ENCODE data around the gene CENPV.
"Not testable (repeated sequence)": the region's sequence is repeated elsewhere in the genome, so short reads cannot be mapped to it uniquely, and the experiment has no call there.

The CENPV gene

DNA sequence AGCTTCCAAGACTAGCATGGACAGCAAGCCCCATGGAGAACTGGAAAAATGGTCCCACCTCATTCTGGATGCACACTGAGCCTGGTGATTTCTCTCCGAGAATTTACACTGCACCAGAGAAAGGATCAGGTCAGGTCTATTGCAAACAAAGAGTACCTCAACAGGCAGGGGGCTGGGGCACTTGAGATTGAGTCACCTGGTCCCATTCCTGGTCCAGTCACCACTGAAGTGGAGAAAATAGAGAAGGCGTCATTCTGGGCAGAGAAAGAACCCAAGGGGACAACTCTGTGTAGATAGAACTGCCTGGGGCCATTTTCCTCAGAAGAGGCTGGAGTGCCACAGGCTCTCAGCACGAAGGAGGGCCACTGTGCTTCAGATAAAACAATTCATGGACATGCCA is 38.4 kb downstream of the CENPV start:
- H3K36me3 Mint-ChIP-seq (ENCODE audit: low read depth): peaks cover 49% of the 10 kb centered on the region
- no peak overlapping the region for H3K27ac Mint-ChIP-seq
- TF ChIP-seq, protein P1, sequence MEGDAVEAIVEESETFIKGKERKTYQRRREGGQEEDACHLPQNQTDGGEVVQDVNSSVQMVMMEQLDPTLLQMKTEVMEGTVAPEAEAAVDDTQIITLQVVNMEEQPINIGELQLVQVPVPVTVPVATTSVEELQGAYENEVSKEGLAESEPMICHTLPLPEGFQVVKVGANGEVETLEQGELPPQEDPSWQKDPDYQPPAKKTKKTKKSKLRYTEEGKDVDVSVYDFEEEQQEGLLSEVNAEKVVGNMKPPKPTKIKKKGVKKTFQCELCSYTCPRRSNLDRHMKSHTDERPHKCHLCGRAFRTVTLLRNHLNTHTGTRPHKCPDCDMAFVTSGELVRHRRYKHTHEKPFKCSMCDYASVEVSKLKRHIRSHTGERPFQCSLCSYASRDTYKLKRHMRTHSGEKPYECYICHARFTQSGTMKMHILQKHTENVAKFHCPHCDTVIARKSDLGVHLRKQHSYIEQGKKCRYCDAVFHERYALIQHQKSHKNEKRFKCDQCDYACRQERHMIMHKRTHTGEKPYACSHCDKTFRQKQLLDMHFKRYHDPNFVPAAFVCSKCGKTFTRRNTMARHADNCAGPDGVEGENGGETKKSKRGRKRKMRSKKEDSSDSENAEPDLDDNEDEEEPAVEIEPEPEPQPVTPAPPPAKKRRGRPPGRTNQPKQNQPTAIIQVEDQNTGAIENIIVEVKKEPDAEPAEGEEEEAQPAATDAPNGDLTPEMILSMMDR (IDR thresholded peaks at IDR 0.05; ENCODE audit: unreplicated experiment in 3 of 3): no peak
- no peaks in the 10 kb centered on the region for H3K27me3 Mint-ChIP-seq (ENCODE audit: low read depth)
- no peaks in the 10 kb centered on the region for H3K4me1 Mint-ChIP-seq
- no peak overlapping the region for H3K4me3 Mint-ChIP-seq
- peaks cover 6% of the 10 kb centered on the region for H3K9me3 Mint-ChIP-seq

DNA sequence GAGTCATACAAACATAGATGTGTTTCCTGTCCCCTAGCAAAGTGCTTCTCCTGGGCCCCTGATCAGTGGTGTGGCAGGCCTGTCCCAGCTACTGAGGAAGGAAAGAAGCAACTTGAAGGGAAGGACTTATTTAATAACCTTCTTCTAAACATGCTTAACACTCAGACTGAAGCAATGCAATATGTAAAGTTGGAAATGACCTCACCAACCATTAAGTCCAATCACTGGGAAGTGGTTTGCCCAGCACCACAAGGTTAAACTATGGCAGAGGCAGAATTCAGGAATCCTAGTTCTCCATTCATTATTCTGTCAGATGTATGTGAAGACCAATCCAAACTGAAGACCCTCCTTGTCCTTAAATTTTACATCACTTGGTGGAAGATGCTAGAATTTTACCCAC is 39.1 kb downstream of the CENPV start:
- H3K4me1 Mint-ChIP-seq: no peaks in the 10 kb centered on the region
- H3K36me3 Mint-ChIP-seq (ENCODE audit: low read depth): peaks cover 50% of the 10 kb centered on the region
- peaks cover 6% of the 10 kb centered on the region for H3K9me3 Mint-ChIP-seq
- H3K4me3 Mint-ChIP-seq: no peak overlapping the region
- no peaks in the 10 kb centered on the region for H3K27me3 Mint-ChIP-seq (ENCODE audit: low read depth)
- H3K27ac Mint-ChIP-seq: no peak overlapping the region
- TF ChIP-seq, protein P1 (IDR thresholded peaks at IDR 0.05; ENCODE audit: unreplicated experiment in 3 of 3): no peak

DNA sequence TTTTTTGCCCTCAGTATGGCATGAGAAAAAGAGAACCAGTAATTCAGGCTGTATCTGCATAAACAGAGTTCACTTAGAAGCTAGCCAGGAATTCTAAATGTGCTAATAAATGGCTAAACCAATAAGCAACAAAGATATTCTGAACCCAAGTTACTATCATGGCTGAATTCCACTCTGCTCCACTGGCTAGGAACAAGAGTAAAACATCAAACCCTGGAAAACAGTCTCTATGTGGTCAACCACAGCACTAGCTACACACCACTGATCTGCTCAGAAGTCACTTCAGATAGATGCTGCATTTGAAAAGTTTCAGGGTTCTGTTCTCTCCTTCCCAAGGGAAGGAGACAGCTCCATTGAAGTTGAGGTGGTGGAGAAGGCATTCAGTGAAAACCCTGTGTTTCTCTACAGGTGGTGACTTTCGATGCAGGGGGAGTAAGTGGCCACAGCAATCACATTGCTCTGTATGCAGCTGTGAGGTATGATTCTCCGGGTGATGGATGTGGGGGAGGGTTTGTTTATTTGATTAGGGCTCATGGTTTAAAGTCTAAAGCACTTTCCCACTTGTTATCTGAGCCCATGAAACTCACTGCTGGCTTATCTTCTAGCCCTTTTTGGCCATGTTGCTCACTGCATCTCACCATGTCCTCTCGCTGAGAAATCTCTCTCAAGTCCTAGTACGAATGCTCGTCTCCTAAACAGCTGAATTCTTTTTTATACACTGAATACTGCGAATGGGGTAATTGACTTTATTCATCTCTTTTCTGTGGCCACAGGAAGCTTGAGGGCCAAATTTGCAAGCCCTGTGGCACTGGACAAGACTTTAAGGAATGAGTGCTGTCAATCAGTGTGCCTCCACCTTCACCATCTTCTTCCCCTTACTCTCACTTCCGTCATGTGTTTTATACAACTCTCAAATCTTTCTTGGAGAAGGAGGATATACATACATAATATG is 39.9 kb downstream of the CENPV start:
- H3K27ac Mint-ChIP-seq: peak overlapping the region in 1 of 3 experiments; percentile 87
- peaks cover 6% of the 10 kb centered on the region for H3K9me3 Mint-ChIP-seq
- H3K36me3 Mint-ChIP-seq (ENCODE audit: low read depth): peaks cover 51% of the 10 kb centered on the region
- no peaks in the 10 kb centered on the region for H3K27me3 Mint-ChIP-seq (ENCODE audit: low read depth)
- H3K4me3 Mint-ChIP-seq: no peak overlapping the region
- no peaks in the 10 kb centered on the region for H3K4me1 Mint-ChIP-seq
- TF ChIP-seq, protein P1 (IDR thresholded peaks at IDR 0.05; ENCODE audit: unreplicated experiment in 3 of 3): no peak

DNA sequence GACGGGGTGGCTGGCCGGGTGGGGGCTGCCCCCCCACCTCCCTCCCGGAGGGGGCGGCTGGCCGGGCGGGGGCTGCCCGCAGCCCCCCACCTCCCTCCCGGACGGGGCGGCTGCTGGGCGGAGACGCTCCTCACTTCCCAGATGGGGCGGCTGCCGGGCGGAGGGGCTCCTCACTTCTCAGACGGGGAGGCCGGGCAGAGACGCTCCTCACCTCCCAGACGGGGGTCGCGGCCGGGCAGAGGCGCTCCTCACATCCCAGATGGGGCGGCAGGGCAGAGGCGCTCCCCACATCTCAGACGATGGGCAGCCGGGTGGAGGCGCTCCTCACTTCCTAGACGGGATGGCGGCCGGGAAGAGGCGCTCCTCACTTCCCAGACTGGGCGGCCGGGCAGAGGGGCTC is 41.2 kb downstream of the CENPV start:
- not testable (repeated sequence) for H3K27ac Mint-ChIP-seq; H3K4me1 Mint-ChIP-seq; H3K9me3 Mint-ChIP-seq; H3K27me3 Mint-ChIP-seq (ENCODE audit: low read depth); H3K4me3 Mint-ChIP-seq
- H3K36me3 Mint-ChIP-seq (ENCODE audit: low read depth): peaks cover 46% of the 10 kb centered on the region

DNA sequence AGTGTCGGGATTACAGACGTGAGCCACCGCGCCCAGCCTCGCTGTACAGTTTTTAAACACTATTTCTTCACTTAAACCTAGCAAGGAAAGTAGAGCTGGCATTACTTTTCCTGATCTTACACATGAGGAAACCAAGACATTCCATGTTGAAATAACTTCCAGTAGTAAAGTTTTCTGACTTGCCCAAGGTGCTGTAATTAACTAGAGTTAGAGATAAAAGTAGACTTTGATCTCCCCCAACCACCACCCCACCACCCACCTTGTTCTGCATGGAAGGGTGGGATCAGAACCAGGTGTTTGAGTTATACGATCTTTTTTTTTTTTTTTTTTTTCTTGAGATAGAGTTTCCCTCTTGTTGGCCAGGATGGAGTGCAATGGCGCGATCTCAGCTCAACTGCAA is 47.1 kb downstream of the CENPV start:
- Mint-ChIP-seq H3K27me3 (ENCODE audit: low read depth) (no peaks in the 10 kb centered on the region), H3K36me3 (ENCODE audit: low read depth) (peaks cover 31% of the 10 kb centered on the region), H3K27ac (no peak overlapping the region), H3K9me3 (peaks cover 6% of the 10 kb centered on the region), H3K4me1 (no peaks in the 10 kb centered on the region), H3K4me3 (no peak overlapping the region)
- TF ChIP-seq, protein P1 (IDR thresholded peaks at IDR 0.05; ENCODE audit: unreplicated experiment in 3 of 3): no peak

DNA sequence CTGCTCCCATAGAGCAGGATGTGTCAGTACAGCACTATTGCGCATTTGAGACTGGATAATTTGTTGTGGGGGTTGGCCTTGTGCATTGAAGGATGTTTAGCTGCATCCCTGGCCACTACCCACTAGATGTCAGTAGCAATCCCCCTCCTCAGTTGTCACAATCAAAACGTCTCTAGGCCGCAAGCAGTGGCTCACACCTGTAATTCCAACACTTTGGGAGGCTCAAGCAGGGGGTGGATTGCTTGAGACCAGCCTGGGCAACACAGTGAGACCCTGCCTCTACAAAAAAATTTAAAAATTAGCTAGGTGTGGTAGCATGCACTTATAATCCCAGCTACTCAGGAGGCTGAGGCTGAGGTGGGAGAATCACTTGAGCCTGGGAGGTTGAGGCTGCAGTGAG is 48.4 kb downstream of the CENPV start:
- H3K4me3 Mint-ChIP-seq: no peak overlapping the region
- no peaks in the 10 kb centered on the region for H3K27me3 Mint-ChIP-seq (ENCODE audit: low read depth)
- H3K36me3 Mint-ChIP-seq (ENCODE audit: low read depth): peaks cover 19% of the 10 kb centered on the region
- TF ChIP-seq, protein P1 (IDR thresholded peaks at IDR 0.05; ENCODE audit: unreplicated experiment in 3 of 3): peak; percentile 45 to 55 (median 46)
- H3K27ac Mint-ChIP-seq: no peak overlapping the region
- H3K4me1 Mint-ChIP-seq: no peaks in the 10 kb centered on the region
- no peaks in the 10 kb centered on the region for H3K9me3 Mint-ChIP-seq

Measured in nephron (organoid).